Measurements from ENCODE around the gene PRKG1. TPM values are rescaled to one million over a fixed set of nuclear protein-coding genes. Genes with fewer than 3 reads are reported as not detected.

PRKG1 gene
- total RNA-seq, 1 experiment from 2014 or later, result 7.4 TPM

GRCh38 chr10:52347327-52347667 is 1273.0 kb downstream of the PRKG1 start:
- Histone ChIP-seq H3K27me3 (ENCODE audit: low read length) (no peaks in the 10 kb centered on the region), H3F3A (ENCODE audit: low read length, unreplicated experiment) (no peaks in the 10 kb centered on the region), H3K36me3 (ENCODE audit: low read depth, low read length) (no peaks in the 10 kb centered on the region), H3K4me1 (ENCODE audit: insufficient read depth, low read length) (peaks cover 12% of the 10 kb centered on the region), H3K9ac (ENCODE audit: low read length) (no peak overlapping the region), H2AFZ (ENCODE audit: low read length) (no peak overlapping the region), H4K20me1 (ENCODE audit: low read length) (no peaks in the 10 kb centered on the region), H3K79me2 (ENCODE audit: low read length) (no peaks in the 10 kb centered on the region), H3K4me2 (ENCODE audit: low read length) (no peak overlapping the region), H3K4me3 (ENCODE audit: low read length) (no peak overlapping the region), H3K9me3 (ENCODE audit: low read length) (no peaks in the 10 kb centered on the region), H3K9me2 (replicated peaks; ENCODE audit: low read length) (no peaks in the 10 kb centered on the region), H3K27ac (ENCODE audit: low read length) (no peak overlapping the region)
- TF ChIP-seq EZH2phosphoT487 (IDR thresholded peaks at IDR 0.05; ENCODE audit: borderline replicate concordance, low read length), result no peak
- TF ChIP-seq CTCF (conservative IDR thresholded peaks at IDR 0.05; ENCODE audit: low read depth, low read length), result no peak
- TF ChIP-seq EZH2 (IDR thresholded peaks at IDR 0.05; ENCODE audit: low read length, unreplicated experiment), result no peak
- DNase-seq (no peak), ATAC-seq (no peak)
- CTCF ChIA-PET, result no interaction called here
- BruUV-seq (replicated peaks), result no TSS peak
- POLR2A ChIA-PET (ENCODE audit: unreplicated experiment), result no interaction called here
- intact Hi-C loops (cut with micrococcal nuclease), result no loop called here

Small RNA genes within 50 kb of the gene (microRNA-seq; reads per million reads assigned to microRNA genes)
- 1.3 reads per million for gene MIR605 (ENCODE audit: unreplicated experiment)

Other genes starting within 250 kb of the PRKG1 start
- gene A1CF, start 188.9 kb upstream of the PRKG1 start, total RNA-seq (2014; rRNA removed), result not detected in 2 replicates